ENCODE results near the gene SNX17. TPM values are rescaled to one million over a fixed set of nuclear protein-coding genes. Genes with fewer than 3 reads are reported as not detected.

SNX17 gene
- total and polyA plus RNA-seq, 2 of the 13 experiments (the other 11 are each of a cell fraction or from before 2014, with no cell fraction given), result 75.0 to 109 TPM

GRCh38 chr2:27378096-27378808 lies 7.8 kb downstream of the SNX17 start (continued):
- TF ChIP-seq ZNF687 (CRISPR knock-in tag; IDR thresholded peaks at IDR 0.05) (peak; percentile 42; the same call in 1 of the 2 replicates), REL (CRISPR knock-in tag; conservative IDR thresholded peaks at IDR 0.05) (peak; percentile 61; the same call in 1 of the 2 replicates), MTA1 (CRISPR knock-in tag; IDR thresholded peaks at IDR 0.05; ENCODE audit: borderline replicate concordance) (0 out of 2 replicates have a peak, but pooled peaks have one; percentile 29), ZNF776 (CRISPR knock-in tag; IDR thresholded peaks at IDR 0.05) (0 out of 2 replicates have a peak, but pooled peaks have one; percentile 37), EED (CRISPR knock-in tag; IDR thresholded peaks at IDR 0.05) (0 out of 2 replicates have a peak, but pooled peaks have one; percentile 20), ZNF768 (CRISPR knock-in tag; IDR thresholded peaks at IDR 0.05) (0 out of 2 replicates have a peak, but pooled peaks have one; percentile 19), NR2C2 (CRISPR knock-in tag; IDR thresholded peaks at IDR 0.05; ENCODE audit: borderline replicate concordance) (0 out of 2 replicates have a peak, but pooled peaks have one; percentile 26), ZNF576 (CRISPR knock-in tag; IDR thresholded peaks at IDR 0.05) (0 out of 2 replicates have a peak, but pooled peaks have one; percentile 27), ZBTB7A (CRISPR knock-in tag; IDR thresholded peaks at IDR 0.05) (no peak), CBX5 (CRISPR knock-in tag; IDR thresholded peaks at IDR 0.05; ENCODE audit: borderline replicate concordance) (no peak), CEBPG (CRISPR knock-in tag; IDR thresholded peaks at IDR 0.05) (no peak), RBFOX2 (IDR thresholded peaks at IDR 0.05; ENCODE audit: low read depth, low read length) (peak; percentile 90), ZSCAN29 (CRISPR knock-in tag; conservative IDR thresholded peaks at IDR 0.05) (0 out of 2 replicates have a peak, but pooled peaks have one; percentile 31), ZNF816 (CRISPR knock-in tag; IDR thresholded peaks at IDR 0.05; ENCODE audit: borderline replicate concordance) (no peak), RXRA (CRISPR knock-in tag; IDR thresholded peaks at IDR 0.05) (peak; percentile 12; the same call in 1 of the 2 replicates), HNRNPL (IDR thresholded peaks at IDR 0.05; ENCODE audit: low read depth, low read length) (peak; percentile 90; the same call in 1 of the 2 replicates), SALL1 (CRISPR knock-in tag; IDR thresholded peaks at IDR 0.05) (peak; percentile 17; the same call in 1 of the 2 replicates), MED8 (CRISPR knock-in tag; IDR thresholded peaks at IDR 0.05; ENCODE audit: insufficient replicate concordance) (peak; percentile 63)
- TF ChIP-seq, protein P1, sequence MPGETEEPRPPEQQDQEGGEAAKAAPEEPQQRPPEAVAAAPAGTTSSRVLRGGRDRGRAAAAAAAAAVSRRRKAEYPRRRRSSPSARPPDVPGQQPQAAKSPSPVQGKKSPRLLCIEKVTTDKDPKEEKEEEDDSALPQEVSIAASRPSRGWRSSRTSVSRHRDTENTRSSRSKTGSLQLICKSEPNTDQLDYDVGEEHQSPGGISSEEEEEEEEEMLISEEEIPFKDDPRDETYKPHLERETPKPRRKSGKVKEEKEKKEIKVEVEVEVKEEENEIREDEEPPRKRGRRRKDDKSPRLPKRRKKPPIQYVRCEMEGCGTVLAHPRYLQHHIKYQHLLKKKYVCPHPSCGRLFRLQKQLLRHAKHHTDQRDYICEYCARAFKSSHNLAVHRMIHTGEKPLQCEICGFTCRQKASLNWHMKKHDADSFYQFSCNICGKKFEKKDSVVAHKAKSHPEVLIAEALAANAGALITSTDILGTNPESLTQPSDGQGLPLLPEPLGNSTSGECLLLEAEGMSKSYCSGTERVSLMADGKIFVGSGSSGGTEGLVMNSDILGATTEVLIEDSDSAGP (CRISPR knock-in tag; IDR thresholded peaks at IDR 0.05; ENCODE audit: borderline replicate concordance), result peak; percentile 53; the same call in 1 of the 2 replicates
- TF ChIP-seq, protein P2, sequence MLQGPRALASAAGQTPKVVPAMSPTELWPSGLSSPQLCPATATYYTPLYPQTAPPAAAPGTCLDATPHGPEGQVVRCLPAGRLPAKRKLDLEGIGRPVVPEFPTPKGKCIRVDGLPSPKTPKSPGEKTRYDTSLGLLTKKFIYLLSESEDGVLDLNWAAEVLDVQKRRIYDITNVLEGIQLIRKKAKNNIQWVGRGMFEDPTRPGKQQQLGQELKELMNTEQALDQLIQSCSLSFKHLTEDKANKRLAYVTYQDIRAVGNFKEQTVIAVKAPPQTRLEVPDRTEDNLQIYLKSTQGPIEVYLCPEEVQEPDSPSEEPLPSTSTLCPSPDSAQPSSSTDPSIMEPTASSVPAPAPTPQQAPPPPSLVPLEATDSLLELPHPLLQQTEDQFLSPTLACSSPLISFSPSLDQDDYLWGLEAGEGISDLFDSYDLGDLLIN (CRISPR knock-in tag; IDR thresholded peaks at IDR 0.05; ENCODE audit: borderline replicate concordance), result no peak
- TF ChIP-seq, protein P3, sequence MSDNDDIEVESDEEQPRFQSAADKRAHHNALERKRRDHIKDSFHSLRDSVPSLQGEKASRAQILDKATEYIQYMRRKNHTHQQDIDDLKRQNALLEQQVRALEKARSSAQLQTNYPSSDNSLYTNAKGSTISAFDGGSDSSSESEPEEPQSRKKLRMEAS (IDR thresholded peaks at IDR 0.05), result peak; percentile 12; the same call in 1 of the 2 replicates

Measured in HepG2 (cell line).